ENCODE data around the gene OR1N2. TPM values are rescaled to one million over a fixed set of nuclear protein-coding genes. Genes with fewer than 3 reads are reported as not detected.

Gene OR1N2
- total and polyA plus RNA-seq, 10 of the 15 experiments (the other 5 are each of a cell fraction or from before 2014, with no cell fraction given) = 0.08 TPM; not detected in 9

DNA sequence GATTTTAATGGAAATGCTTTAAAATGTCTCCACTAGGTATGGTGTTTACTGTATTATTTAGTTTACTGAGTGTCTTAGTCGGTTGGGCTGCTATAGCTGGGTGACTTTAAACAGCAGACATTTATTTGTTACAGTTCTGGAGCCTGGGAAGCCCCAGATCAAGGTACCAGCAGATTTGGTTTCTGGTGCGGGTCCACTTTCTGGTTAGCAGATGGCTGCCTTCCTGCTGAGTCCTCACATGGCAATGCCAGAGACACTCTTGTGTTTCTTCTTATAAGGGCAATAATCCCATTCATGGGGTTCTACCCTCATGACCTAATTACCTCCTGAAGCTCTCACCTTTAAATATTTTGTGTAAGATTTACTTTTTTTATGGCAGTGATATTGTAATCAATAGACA is 34.7 kb upstream of the OR1N2 start:
- Histone ChIP-seq H3K4me1 (ENCODE audit: control insufficient read depth, insufficient read depth, low read length) (no peaks in the 10 kb centered on the region), H4K20me1 (ENCODE audit: control insufficient read depth, insufficient read depth) (no peaks in the 10 kb centered on the region), H3K27ac (ENCODE audit: control insufficient read depth, insufficient read depth) (no peak overlapping the region), H2AFZ (ENCODE audit: control insufficient read depth, low read depth, low read length) (no peak overlapping the region), H3K27me3 (replicated peaks in 1 of 2; ENCODE audit: control insufficient read depth in 2 of 2, insufficient read depth in 2 of 2, low read length in 1 of 2) (no peaks in the 10 kb centered on the region), H3K4me3 (no peak overlapping the region), H3K79me2 (ENCODE audit: control insufficient read depth, insufficient read depth, low read length) (no peaks in the 10 kb centered on the region), H3K9ac (ENCODE audit: control insufficient read depth, insufficient read depth, low read length) (no peak overlapping the region), H3K4me2 (ENCODE audit: control insufficient read depth, insufficient read depth) (no peak overlapping the region), H3K9me3 (replicated peaks; ENCODE audit: control insufficient read depth, insufficient read depth, low read length) (no peaks in the 10 kb centered on the region), H3K36me3 (ENCODE audit: control insufficient read depth in 2 of 2, insufficient read depth in 2 of 2, low read length in 1 of 2) (no peaks in the 10 kb centered on the region)
- ChIA-PET POLR2A (no interaction called here), RAD21 (ENCODE audit: unreplicated experiment) (no interaction called here), SMC1A (ENCODE audit: uncharacterized antibody, unreplicated experiment) (no interaction called here), CTCF (no interaction called here)
- no TSS peak for BruUV-seq (replicated peaks)
- ATAC-seq = no peak
- intact Hi-C loops (cut with micrococcal nuclease; ENCODE audit: unreplicated experiment) (no loop called here), in situ Hi-C loops (cut with MboI) (no loop called here)
- no peak for DNase-seq (ENCODE audit: low read depth, low spot score)
- 17% methylated on average over 2 of the region's 2 CpGs for WGBS (ENCODE audit: insufficient coverage, insufficient replicate concordance, low lambda C conversion rate, missing lambda C conversion rate)
- no peak for FAIRE-seq
- TF ChIP-seq, protein P1, sequence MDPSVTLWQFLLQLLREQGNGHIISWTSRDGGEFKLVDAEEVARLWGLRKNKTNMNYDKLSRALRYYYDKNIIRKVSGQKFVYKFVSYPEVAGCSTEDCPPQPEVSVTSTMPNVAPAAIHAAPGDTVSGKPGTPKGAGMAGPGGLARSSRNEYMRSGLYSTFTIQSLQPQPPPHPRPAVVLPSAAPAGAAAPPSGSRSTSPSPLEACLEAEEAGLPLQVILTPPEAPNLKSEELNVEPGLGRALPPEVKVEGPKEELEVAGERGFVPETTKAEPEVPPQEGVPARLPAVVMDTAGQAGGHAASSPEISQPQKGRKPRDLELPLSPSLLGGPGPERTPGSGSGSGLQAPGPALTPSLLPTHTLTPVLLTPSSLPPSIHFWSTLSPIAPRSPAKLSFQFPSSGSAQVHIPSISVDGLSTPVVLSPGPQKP (IDR thresholded peaks at IDR 0.05; ENCODE audit: low read depth, low read length) = no peak
- TF ChIP-seq, protein P2, sequence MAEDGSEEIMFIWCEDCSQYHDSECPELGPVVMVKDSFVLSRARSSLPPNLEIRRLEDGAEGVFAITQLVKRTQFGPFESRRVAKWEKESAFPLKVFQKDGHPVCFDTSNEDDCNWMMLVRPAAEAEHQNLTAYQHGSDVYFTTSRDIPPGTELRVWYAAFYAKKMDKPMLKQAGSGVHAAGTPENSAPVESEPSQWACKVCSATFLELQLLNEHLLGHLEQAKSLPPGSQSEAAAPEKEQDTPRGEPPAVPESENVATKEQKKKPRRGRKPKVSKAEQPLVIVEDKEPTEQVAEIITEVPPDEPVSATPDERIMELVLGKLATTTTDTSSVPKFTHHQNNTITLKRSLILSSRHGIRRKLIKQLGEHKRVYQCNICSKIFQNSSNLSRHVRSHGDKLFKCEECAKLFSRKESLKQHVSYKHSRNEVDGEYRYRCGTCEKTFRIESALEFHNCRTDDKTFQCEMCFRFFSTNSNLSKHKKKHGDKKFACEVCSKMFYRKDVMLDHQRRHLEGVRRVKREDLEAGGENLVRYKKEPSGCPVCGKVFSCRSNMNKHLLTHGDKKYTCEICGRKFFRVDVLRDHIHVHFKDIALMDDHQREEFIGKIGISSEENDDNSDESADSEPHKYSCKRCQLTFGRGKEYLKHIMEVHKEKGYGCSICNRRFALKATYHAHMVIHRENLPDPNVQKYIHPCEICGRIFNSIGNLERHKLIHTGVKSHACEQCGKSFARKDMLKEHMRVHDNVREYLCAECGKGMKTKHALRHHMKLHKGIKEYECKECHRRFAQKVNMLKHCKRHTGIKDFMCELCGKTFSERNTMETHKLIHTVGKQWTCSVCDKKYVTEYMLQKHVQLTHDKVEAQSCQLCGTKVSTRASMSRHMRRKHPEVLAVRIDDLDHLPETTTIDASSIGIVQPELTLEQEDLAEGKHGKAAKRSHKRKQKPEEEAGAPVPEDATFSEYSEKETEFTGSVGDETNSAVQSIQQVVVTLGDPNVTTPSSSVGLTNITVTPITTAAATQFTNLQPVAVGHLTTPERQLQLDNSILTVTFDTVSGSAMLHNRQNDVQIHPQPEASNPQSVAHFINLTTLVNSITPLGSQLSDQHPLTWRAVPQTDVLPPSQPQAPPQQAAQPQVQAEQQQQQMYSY (CRISPR knock-in tag; IDR thresholded peaks at IDR 0.05) = no peak
- TF ChIP-seq CHD2 (IDR thresholded peaks at IDR 0.05; ENCODE audit: borderline replicate concordance, low read depth, low read length) (no peak), ZZZ3 (IDR thresholded peaks at IDR 0.05; ENCODE audit: control insufficient read depth, insufficient read length, low read depth) (no peak), POLR2A (IDR thresholded peaks at IDR 0.05; ENCODE audit: low read depth, low read length) (no peak), KAT2A (conservative IDR thresholded peaks at IDR 0.05; ENCODE audit: control insufficient read depth, low read depth, low read length) (no peak), FOS (IDR thresholded peaks at IDR 0.05; ENCODE audit: borderline replicate concordance, extremely low read depth, insufficient read length) (no peak), FOXK2 (IDR thresholded peaks at IDR 0.05) (no peak), SUZ12 (IDR thresholded peaks at IDR 0.05; ENCODE audit: unreplicated experiment) (no peak), MTA3 (IDR thresholded peaks at IDR 0.05; ENCODE audit: borderline replicate concordance, low read length) (no peak)
- TF ChIP-seq, protein P3, sequence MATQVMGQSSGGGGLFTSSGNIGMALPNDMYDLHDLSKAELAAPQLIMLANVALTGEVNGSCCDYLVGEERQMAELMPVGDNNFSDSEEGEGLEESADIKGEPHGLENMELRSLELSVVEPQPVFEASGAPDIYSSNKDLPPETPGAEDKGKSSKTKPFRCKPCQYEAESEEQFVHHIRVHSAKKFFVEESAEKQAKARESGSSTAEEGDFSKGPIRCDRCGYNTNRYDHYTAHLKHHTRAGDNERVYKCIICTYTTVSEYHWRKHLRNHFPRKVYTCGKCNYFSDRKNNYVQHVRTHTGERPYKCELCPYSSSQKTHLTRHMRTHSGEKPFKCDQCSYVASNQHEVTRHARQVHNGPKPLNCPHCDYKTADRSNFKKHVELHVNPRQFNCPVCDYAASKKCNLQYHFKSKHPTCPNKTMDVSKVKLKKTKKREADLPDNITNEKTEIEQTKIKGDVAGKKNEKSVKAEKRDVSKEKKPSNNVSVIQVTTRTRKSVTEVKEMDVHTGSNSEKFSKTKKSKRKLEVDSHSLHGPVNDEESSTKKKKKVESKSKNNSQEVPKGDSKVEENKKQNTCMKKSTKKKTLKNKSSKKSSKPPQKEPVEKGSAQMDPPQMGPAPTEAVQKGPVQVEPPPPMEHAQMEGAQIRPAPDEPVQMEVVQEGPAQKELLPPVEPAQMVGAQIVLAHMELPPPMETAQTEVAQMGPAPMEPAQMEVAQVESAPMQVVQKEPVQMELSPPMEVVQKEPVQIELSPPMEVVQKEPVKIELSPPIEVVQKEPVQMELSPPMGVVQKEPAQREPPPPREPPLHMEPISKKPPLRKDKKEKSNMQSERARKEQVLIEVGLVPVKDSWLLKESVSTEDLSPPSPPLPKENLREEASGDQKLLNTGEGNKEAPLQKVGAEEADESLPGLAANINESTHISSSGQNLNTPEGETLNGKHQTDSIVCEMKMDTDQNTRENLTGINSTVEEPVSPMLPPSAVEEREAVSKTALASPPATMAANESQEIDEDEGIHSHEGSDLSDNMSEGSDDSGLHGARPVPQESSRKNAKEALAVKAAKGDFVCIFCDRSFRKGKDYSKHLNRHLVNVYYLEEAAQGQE (IDR thresholded peaks at IDR 0.05; ENCODE audit: low read depth, low read length) = no peak
- TF ChIP-seq, protein P4, sequence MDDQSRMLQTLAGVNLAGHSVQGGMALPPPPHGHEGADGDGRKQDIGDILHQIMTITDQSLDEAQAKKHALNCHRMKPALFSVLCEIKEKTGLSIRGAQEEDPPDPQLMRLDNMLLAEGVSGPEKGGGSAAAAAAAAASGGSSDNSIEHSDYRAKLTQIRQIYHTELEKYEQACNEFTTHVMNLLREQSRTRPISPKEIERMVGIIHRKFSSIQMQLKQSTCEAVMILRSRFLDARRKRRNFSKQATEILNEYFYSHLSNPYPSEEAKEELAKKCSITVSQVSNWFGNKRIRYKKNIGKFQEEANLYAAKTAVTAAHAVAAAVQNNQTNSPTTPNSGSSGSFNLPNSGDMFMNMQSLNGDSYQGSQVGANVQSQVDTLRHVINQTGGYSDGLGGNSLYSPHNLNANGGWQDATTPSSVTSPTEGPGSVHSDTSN (IDR thresholded peaks at IDR 0.05; ENCODE audit: insufficient replicate concordance, low read depth, low read length) = no peak

All from GM12878 (cell line).